ENCODE data around the gene CHD1. TPM values are rescaled to one million over a fixed set of nuclear protein-coding genes. Genes with fewer than 3 reads are reported as not detected.
A peak's percentile ranks its signal among the peaks of the same experiment; 100 is the strongest.

The CHD1 gene
- total and polyA plus RNA-seq, 9 of the 15 experiments (the other 6 are each of a cell fraction or from before 2014, with no cell fraction given): 27.3 to 133 (median 58.7) TPM

DNA sequence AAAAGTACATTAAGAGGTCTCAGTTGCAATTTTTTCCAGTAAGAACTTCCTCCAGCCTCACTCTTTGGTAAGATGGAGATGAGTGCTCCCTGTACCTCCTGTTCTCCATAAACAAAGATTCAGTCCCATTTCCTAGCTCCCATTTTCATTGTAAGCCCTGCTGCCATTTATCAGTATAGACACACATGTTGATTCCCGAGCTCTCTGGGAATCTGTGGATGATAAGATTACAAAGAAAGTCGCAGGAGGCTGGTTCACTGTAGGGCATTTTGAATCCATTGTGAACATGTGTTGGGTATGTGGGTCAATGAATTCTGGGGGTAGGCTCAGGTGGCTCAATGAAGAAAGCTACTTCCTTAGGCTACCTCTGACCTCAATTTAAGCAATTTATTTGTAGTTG lies 118.6 kb downstream of the CHD1 start:
- no TSS peak for BruUV-seq (replicated peaks)
- H3K4me3 ChIP-seq: no peak overlapping the region
- ChIA-PET POLR2A (interaction anchor here (0.6 kb wide), 1 partner anchor 1929 kb away, joined by 3 read pairs; no protein-coding TSS in a partner anchor), CTCF (ENCODE audit: low intra/inter-chr PET ratio) (no interaction called here)
- no peaks in the 10 kb centered on the region for H3K36me3 ChIP-seq (ENCODE audit: control insufficient read depth, insufficient read depth, low read length)
- FAIRE-seq (no peak), ATAC-seq (no peak), DNase-seq (ENCODE audit: extremely low read depth in 1 of 4, low spot score in 3 of 4) (peak in 1 of 4 experiments; percentile 4)
- no peak overlapping the region for H3K9ac ChIP-seq (ENCODE audit: insufficient read depth in 1 of 2, low read depth in 2 of 2, low read length in 2 of 2)
- in situ Hi-C loops (cut with MboI) (no loop called here), intact Hi-C loops (cut with micrococcal nuclease) (no loop called here)
- H3K9me1 ChIP-seq (ENCODE audit: control insufficient read depth, insufficient read depth, low read length): no peaks in the 10 kb centered on the region
- WGBS (ENCODE audit: insufficient coverage, low coverage, missing lambda C conversion rate): 0% methylated on average over 2 of the region's 2 CpGs
- no peaks in the 10 kb centered on the region for H3K4me1 ChIP-seq (replicated peaks in 1 of 2; ENCODE audit: control insufficient read depth in 2 of 2, insufficient read depth in 2 of 2, low read length in 2 of 2)
- H3K27ac ChIP-seq (ENCODE audit: extremely low read depth, low read depth, low read length): no peak overlapping the region
- TF ChIP-seq ZNF280A (IDR thresholded peaks at IDR 0.05; ENCODE audit: low read depth, partially characterized antibody): no peak
- no peak for TF ChIP-seq DACH1 (IDR thresholded peaks at IDR 0.05; ENCODE audit: partially characterized antibody)
- TF ChIP-seq CBFA2T3 (IDR thresholded peaks at IDR 0.05): peak; percentile 48
- TF ChIP-seq, protein P1, sequence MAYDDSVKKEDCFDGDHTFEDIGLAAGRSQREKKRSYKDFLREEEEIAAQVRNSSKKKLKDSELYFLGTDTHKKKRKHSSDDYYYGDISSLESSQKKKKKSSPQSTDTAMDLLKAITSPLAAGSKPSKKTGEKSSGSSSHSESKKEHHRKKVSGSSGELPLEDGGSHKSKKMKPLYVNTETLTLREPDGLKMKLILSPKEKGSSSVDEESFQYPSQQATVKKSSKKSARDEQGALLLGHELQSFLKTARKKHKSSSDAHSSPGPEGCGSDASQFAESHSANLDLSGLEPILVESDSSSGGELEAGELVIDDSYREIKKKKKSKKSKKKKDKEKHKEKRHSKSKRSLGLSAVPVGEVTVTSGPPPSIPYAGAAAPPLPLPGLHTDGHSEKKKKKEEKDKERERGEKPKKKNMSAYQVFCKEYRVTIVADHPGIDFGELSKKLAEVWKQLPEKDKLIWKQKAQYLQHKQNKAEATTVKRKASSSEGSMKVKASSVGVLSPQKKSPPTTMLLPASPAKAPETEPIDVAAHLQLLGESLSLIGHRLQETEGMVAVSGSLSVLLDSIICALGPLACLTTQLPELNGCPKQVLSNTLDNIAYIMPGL (CRISPR knock-in tag; IDR thresholded peaks at IDR 0.05): no peak
- TF ChIP-seq PML (IDR thresholded peaks at IDR 0.05; ENCODE audit: low read length): no peak
- TF ChIP-seq CBFA2T2 (conservative IDR thresholded peaks at IDR 0.05): peak; percentile 21; the same call in 1 of the 2 replicates
- TF ChIP-seq XRCC3 (IDR thresholded peaks at IDR 0.05): no peak
- TF ChIP-seq TCF3 (CRISPR knock-in tag; IDR thresholded peaks at IDR 0.05): 0 out of 2 replicates have a peak, but pooled peaks have one; percentile 16
- TF ChIP-seq TAL1 (IDR thresholded peaks at IDR 0.05): peak; percentile 53
- H2AFZ ChIP-seq (ENCODE audit: low read depth, low read length): no peak overlapping the region
- no peaks in the 10 kb centered on the region for H3K79me2 ChIP-seq (ENCODE audit: control insufficient read depth, insufficient read depth, low read length)
- no peaks in the 10 kb centered on the region for H3K27me3 ChIP-seq (ENCODE audit: control insufficient read depth in 2 of 2, insufficient read depth in 2 of 2, low read length in 2 of 2)
- no peak overlapping the region for H3K4me2 ChIP-seq (ENCODE audit: insufficient read depth, low read length)
- no peaks in the 10 kb centered on the region for H4K20me1 ChIP-seq (replicated peaks; ENCODE audit: control insufficient read depth, insufficient read depth, low read length)
- no peaks in the 10 kb centered on the region for H3K9me3 ChIP-seq (replicated peaks; ENCODE audit: control insufficient read depth, insufficient read depth, low read depth, low read length)
